Liver (tissue), 9 donors: Measurements from ENCODE around the gene CEP164. TPM values are rescaled to one million over a fixed set of nuclear protein-coding genes. Genes with fewer than 3 reads are reported as not detected.

ENCODE experiments used
- DNase-seq: peaks from one replicate; pipeline ENCODE4 v3.0.0-alpha.2; 2017; ENCODE audit warnings: low spot score
- H3K27ac ChIP-seq, 2 donors: one replicate each; pipeline ENCODE4 v1.7.0; 2013; ENCODE audit warnings: inconsistent platforms in 2 of 2, low read length in 2 of 2, control low read depth in 1 of 2, low read depth in 1 of 2, mild to moderate bottlenecking in 1 of 2
- H3K27me3 ChIP-seq, 4 donors: one replicate each; pipeline versions ENCODE4 v1.6.1 to v1.7.0; 2013; ENCODE audit warnings: low read length in 3 of 4, inconsistent platforms in 1 of 4, mild to moderate bottlenecking in 1 of 4, moderate library complexity in 1 of 4; ENCODE audit not compliant: control insufficient read depth in 4 of 4, insufficient read depth in 4 of 4
- H3K36me3 ChIP-seq, 4 donors: one replicate each; pipeline versions ENCODE4 v1.6.1 to v1.7.0; 2013; ENCODE audit warnings: low read length in 3 of 4, mild to moderate bottlenecking in 3 of 4, low read depth in 1 of 4, moderate library complexity in 1 of 4; ENCODE audit not compliant: control insufficient read depth in 4 of 4, insufficient read depth in 3 of 4
- H3K4me1 ChIP-seq, 4 donors: one replicate each; pipeline versions ENCODE4 v1.6.1 to v1.7.0; 2013; ENCODE audit warnings: low read length in 3 of 4, mild to moderate bottlenecking in 3 of 4, moderate library complexity in 1 of 4; ENCODE audit not compliant: control insufficient read depth in 4 of 4, insufficient read depth in 4 of 4
- H3K4me3 ChIP-seq, 3 donors: one replicate each; pipeline versions ENCODE4 v1.6.1 to v1.7.0; 2013; ENCODE audit warnings: low read length in 3 of 3, control low read depth in 1 of 3, low read depth in 1 of 3, mild to moderate bottlenecking in 1 of 3
- H3K9ac ChIP-seq, 2 donors: one replicate each; pipeline ENCODE4 v1.7.0; 2013; ENCODE audit warnings: low read length in 2 of 2, mild to moderate bottlenecking in 2 of 2, moderate library complexity in 2 of 2, control low read depth in 1 of 2, low read depth in 1 of 2
- H3K9me3 ChIP-seq, 4 donors: one replicate each; pipeline versions ENCODE4 v1.6.1 to v1.7.0; 2013; ENCODE audit warnings: low read length in 3 of 4; ENCODE audit not compliant: control insufficient read depth in 4 of 4
- EGR1 ChIP-seq, 2 donors: IDR thresholded peaks; 2 replicates each; pipeline ENCODE4 v1.6.1; 2016 to 2018; ENCODE audit warnings: antibody characterized with exemption in 2 of 2, low read depth in 2 of 2
- FOXA1 ChIP-seq: IDR thresholded peaks from 2 replicates; pipeline ENCODE4 v1.6.1; 2016; ENCODE audit warnings: antibody characterized with exemption
- FOXA2 ChIP-seq: IDR thresholded peaks from 2 replicates; pipeline ENCODE4 v1.6.1; 2016; ENCODE audit warnings: antibody characterized with exemption
- GABPA ChIP-seq, 2 donors: IDR thresholded peaks in 1 of 2; conservative IDR thresholded peaks in 1 of 2; 2 replicates each; pipeline ENCODE4 v1.6.1; 2016; ENCODE audit warnings: antibody characterized with exemption in 2 of 2, mild to moderate bottlenecking in 1 of 2, moderate library complexity in 1 of 2
- HNF4A ChIP-seq, 2 donors: conservative IDR thresholded peaks; 2 replicates each; pipeline ENCODE4 v1.6.1; 2016; ENCODE audit warnings: antibody characterized with exemption in 2 of 2, mild to moderate bottlenecking in 2 of 2
- HNF4G ChIP-seq: IDR thresholded peaks from 2 replicates; pipeline ENCODE4 v1.6.1; 2016; ENCODE audit warnings: antibody characterized with exemption
- JUND ChIP-seq, 2 donors: IDR thresholded peaks; 2 replicates each; pipeline ENCODE4 v1.6.1; 2016; ENCODE audit warnings: antibody characterized with exemption in 2 of 2
- NR2F2 ChIP-seq: IDR thresholded peaks from 2 replicates; pipeline ENCODE4 v1.6.1; 2016; ENCODE audit warnings: antibody characterized with exemption
- RAD21 ChIP-seq, 2 donors: IDR thresholded peaks; 2 replicates each; pipeline ENCODE4 v1.6.1; 2016; ENCODE audit warnings: antibody characterized with exemption in 2 of 2, mild to moderate bottlenecking in 2 of 2
- RXRA ChIP-seq, 2 donors: IDR thresholded peaks; 2 replicates each; pipeline ENCODE4 v1.6.1; 2017 to 2018; ENCODE audit warnings: antibody characterized with exemption in 2 of 2, mild to moderate bottlenecking in 1 of 2
- SP1 ChIP-seq: IDR thresholded peaks from 2 replicates; pipeline ENCODE4 v1.6.1; 2018; ENCODE audit warnings: antibody characterized with exemption, mild to moderate bottlenecking
- TAF1 ChIP-seq: conservative IDR thresholded peaks from 2 replicates; pipeline ENCODE4 v1.6.1; 2016; ENCODE audit warnings: antibody characterized with exemption, mild to moderate bottlenecking
- YY1 ChIP-seq: IDR thresholded peaks from 2 replicates; pipeline ENCODE4 v1.6.1; 2016; ENCODE audit warnings: antibody characterized with exemption, mild to moderate bottlenecking
- WGBS: extraction: QIAGEN DNeasy Blood & Tissue Kit; methylation state at CpG from one replicate; pipeline ENCODE4 v1.1.7; 2013; 5-methylcytosine and 5-hydroxymethylcytosine counted together
- polyA plus RNA-seq, 2 donors: library from polyadenylated mRNA; stranded (reverse) in 1 of 2; unstranded in 1 of 2; fragments of 200-250 nt in 1 of 2; fragments of >200 nt in 1 of 2; fragmentation: Nextera tagmentation in 1 of 2; extraction: Ambion mirVana in 1 of 2; gene quantifications; one replicate each; pipeline versions ENCODE4 v1.2.1 to v1.2.3, GENCODE V29; 2013 to 2015
- total RNA-seq, 2 donors: library from RNA; depleted of rRNA; stranded (reverse); fragments of >200 nt; gene quantifications; one replicate each; pipeline ENCODE4 v1.2.3, GENCODE V29; 2014
- TF ChIP-seq, protein P1 (sequence below): IDR thresholded peaks from 2 replicates; pipeline ENCODE4 v1.6.1; 2016; ENCODE audit warnings: antibody characterized with exemption
- TF ChIP-seq, protein P2 (sequence below): IDR thresholded peaks from 2 replicates; pipeline ENCODE4 v1.6.1; 2016; ENCODE audit warnings: antibody characterized with exemption, mild to moderate bottlenecking
- TF ChIP-seq, protein P3 (sequence below): IDR thresholded peaks from 2 replicates; pipeline ENCODE4 v1.6.1; 2016; ENCODE audit warnings: antibody characterized with exemption
- TF ChIP-seq, protein P4 (sequence below): fragments of 150-350 bp; IDR thresholded peaks from 2 replicates; pipeline ENCODE4 v1.5.1; 2017; ENCODE audit warnings: improper control_type of control experiment, low read depth, low read length; ENCODE audit not compliant: missing input control
- TF ChIP-seq, protein P5 (sequence below): IDR thresholded peaks from 2 replicates; pipeline ENCODE4 v1.6.1; 2016; ENCODE audit warnings: antibody characterized with exemption
- donor health status: healthy.
- donor health status: healthy.
- donor health status: healthy.
- donor health status: healthy.
- donor health status: healthy.

Gene CEP164
- total and polyA plus RNA-seq, 4 donors: 4.1 to 12.3 (median 5.9) TPM

- DNase-seq: no peak
- H3K27me3 ChIP-seq: no peaks in the 10 kb centered on the region
- TF ChIP-seq SP1 (no peak), FOXA2 (no peak), GABPA (IDR thresholded peaks at IDR 0.05 in 1 of 2, conservative IDR thresholded peaks at IDR 0.05 in 1 of 2) (no peak), RXRA (IDR thresholded peaks at IDR 0.05) (no peak), YY1 (no peak), JUND (IDR thresholded peaks at IDR 0.05) (no peak), FOXA1 (no peak), TAF1 (no peak), RAD21 (IDR thresholded peaks at IDR 0.05) (no peak)
- TF ChIP-seq, protein P1, sequence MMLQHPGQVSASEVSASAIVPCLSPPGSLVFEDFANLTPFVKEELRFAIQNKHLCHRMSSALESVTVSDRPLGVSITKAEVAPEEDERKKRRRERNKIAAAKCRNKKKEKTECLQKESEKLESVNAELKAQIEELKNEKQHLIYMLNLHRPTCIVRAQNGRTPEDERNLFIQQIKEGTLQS: no peak
- TF ChIP-seq, protein P2, sequence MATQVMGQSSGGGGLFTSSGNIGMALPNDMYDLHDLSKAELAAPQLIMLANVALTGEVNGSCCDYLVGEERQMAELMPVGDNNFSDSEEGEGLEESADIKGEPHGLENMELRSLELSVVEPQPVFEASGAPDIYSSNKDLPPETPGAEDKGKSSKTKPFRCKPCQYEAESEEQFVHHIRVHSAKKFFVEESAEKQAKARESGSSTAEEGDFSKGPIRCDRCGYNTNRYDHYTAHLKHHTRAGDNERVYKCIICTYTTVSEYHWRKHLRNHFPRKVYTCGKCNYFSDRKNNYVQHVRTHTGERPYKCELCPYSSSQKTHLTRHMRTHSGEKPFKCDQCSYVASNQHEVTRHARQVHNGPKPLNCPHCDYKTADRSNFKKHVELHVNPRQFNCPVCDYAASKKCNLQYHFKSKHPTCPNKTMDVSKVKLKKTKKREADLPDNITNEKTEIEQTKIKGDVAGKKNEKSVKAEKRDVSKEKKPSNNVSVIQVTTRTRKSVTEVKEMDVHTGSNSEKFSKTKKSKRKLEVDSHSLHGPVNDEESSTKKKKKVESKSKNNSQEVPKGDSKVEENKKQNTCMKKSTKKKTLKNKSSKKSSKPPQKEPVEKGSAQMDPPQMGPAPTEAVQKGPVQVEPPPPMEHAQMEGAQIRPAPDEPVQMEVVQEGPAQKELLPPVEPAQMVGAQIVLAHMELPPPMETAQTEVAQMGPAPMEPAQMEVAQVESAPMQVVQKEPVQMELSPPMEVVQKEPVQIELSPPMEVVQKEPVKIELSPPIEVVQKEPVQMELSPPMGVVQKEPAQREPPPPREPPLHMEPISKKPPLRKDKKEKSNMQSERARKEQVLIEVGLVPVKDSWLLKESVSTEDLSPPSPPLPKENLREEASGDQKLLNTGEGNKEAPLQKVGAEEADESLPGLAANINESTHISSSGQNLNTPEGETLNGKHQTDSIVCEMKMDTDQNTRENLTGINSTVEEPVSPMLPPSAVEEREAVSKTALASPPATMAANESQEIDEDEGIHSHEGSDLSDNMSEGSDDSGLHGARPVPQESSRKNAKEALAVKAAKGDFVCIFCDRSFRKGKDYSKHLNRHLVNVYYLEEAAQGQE: no peak
These were observed 41.1 kb upstream of the CEP164 start for GRCh38 chr11:117286588-117286987.

GRCh38 chr11:117287668-117288067 lies 40.0 kb upstream of the CEP164 start:
- H3K27ac ChIP-seq: no peak overlapping the region
- DNase-seq: no peak

More at GRCh38 chr11:117286588-117286987, 41.1 kb upstream of the CEP164 start:
- Histone ChIP-seq H3K4me1 (no peaks in the 10 kb centered on the region), H3K4me3 (no peak overlapping the region), H3K9ac (no peak overlapping the region), H3K36me3 (peaks cover 16 to 63% (median 41%) of the 10 kb centered on the region in 4 donors), H3K27ac (no peak overlapping the region), H3K9me3 (no peaks in the 10 kb centered on the region)
- 87% methylated on average over 2 of the region's 2 CpGs for WGBS

More at GRCh38 chr11:117287668-117288067, 40.0 kb upstream of the CEP164 start:
- 83% methylated on average over 3 of the region's 3 CpGs for WGBS
- Histone ChIP-seq H3K36me3 (peaks cover 14 to 61% (median 35%) of the 10 kb centered on the region in 4 donors), H3K9me3 (no peaks in the 10 kb centered on the region), H3K4me3 (no peak overlapping the region), H3K4me1 (no peaks in the 10 kb centered on the region), H3K9ac (no peak overlapping the region), H3K27me3 (no peaks in the 10 kb centered on the region)
- TF ChIP-seq HNF4A (conservative IDR thresholded peaks at IDR 0.05) (no peak), EGR1 (IDR thresholded peaks at IDR 0.05; ENCODE audit: low read depth in 2 of 2) (no peak), RAD21 (IDR thresholded peaks at IDR 0.05) (no peak), HNF4G (no peak), NR2F2 (no peak), SP1 (no peak), FOXA2 (no peak), GABPA (IDR thresholded peaks at IDR 0.05 in 1 of 2, conservative IDR thresholded peaks at IDR 0.05 in 1 of 2) (no peak), RXRA (IDR thresholded peaks at IDR 0.05) (no peak), JUND (IDR thresholded peaks at IDR 0.05) (no peak)
- TF ChIP-seq, protein P3, sequence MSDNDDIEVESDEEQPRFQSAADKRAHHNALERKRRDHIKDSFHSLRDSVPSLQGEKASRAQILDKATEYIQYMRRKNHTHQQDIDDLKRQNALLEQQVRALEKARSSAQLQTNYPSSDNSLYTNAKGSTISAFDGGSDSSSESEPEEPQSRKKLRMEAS: no peak
- TF ChIP-seq, protein P4, sequence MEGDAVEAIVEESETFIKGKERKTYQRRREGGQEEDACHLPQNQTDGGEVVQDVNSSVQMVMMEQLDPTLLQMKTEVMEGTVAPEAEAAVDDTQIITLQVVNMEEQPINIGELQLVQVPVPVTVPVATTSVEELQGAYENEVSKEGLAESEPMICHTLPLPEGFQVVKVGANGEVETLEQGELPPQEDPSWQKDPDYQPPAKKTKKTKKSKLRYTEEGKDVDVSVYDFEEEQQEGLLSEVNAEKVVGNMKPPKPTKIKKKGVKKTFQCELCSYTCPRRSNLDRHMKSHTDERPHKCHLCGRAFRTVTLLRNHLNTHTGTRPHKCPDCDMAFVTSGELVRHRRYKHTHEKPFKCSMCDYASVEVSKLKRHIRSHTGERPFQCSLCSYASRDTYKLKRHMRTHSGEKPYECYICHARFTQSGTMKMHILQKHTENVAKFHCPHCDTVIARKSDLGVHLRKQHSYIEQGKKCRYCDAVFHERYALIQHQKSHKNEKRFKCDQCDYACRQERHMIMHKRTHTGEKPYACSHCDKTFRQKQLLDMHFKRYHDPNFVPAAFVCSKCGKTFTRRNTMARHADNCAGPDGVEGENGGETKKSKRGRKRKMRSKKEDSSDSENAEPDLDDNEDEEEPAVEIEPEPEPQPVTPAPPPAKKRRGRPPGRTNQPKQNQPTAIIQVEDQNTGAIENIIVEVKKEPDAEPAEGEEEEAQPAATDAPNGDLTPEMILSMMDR: no peak
- TF ChIP-seq, protein P2: no peak
- TF ChIP-seq, protein P1: no peak
- TF ChIP-seq, protein P5, sequence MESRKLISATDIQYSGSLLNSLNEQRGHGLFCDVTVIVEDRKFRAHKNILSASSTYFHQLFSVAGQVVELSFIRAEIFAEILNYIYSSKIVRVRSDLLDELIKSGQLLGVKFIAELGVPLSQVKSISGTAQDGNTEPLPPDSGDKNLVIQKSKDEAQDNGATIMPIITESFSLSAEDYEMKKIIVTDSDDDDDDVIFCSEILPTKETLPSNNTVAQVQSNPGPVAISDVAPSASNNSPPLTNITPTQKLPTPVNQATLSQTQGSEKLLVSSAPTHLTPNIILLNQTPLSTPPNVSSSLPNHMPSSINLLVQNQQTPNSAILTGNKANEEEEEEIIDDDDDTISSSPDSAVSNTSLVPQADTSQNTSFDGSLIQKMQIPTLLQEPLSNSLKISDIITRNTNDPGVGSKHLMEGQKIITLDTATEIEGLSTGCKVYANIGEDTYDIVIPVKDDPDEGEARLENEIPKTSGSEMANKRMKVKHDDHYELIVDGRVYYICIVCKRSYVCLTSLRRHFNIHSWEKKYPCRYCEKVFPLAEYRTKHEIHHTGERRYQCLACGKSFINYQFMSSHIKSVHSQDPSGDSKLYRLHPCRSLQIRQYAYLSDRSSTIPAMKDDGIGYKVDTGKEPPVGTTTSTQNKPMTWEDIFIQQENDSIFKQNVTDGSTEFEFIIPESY: no peak
